Measurements from ENCODE around the gene CIDEC. TPM values are rescaled to one million over a fixed set of nuclear protein-coding genes. Genes with fewer than 3 reads are reported as not detected.

Gene CIDEC
- total and polyA plus RNA-seq, 2 of the 13 experiments (the other 11 are each of a cell fraction or from before 2014, with no cell fraction given) = 2.5 to 10.4 TPM

DNA sequence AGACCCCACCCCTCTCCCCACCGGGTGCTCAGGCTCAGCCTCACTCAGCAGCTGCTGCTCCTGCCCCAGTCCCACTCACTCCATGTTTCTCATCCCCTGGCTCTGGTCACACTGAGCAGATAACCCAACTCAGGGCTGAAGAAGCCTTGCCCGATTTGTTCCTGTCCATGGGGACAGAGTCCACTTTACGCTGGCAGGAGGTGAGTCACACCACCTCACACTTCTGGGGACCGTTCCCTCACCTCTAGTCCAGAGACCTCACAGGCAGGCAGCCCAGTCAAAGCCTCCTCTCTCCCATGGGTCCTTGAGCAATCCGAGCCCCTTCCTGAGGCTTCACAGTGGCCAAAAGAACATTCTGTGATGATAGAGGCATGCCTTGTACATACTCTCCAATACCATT is 1.4 kb downstream of the CIDEC start (continued):
- TF ChIP-seq GFI1 (CRISPR knock-in tag; IDR thresholded peaks at IDR 0.05; ENCODE audit: borderline replicate concordance) (no peak), ZNF207 (IDR thresholded peaks at IDR 0.05; ENCODE audit: borderline replicate concordance) (no peak), ZNF737 (CRISPR knock-in tag; IDR thresholded peaks at IDR 0.05; ENCODE audit: borderline replicate concordance) (no peak), TBX3 (IDR thresholded peaks at IDR 0.05; ENCODE audit: borderline replicate concordance) (peak; percentile 85), MIER3 (CRISPR knock-in tag; IDR thresholded peaks at IDR 0.05; ENCODE audit: borderline replicate concordance) (peak; percentile 66; the same call in 1 of the 2 replicates), PHF20 (CRISPR knock-in tag; IDR thresholded peaks at IDR 0.05) (no peak), ZFAT (CRISPR knock-in tag; conservative IDR thresholded peaks at IDR 0.05) (no peak), ZNF441 (CRISPR knock-in tag; IDR thresholded peaks at IDR 0.05; ENCODE audit: borderline replicate concordance) (no peak), ZNF121 (CRISPR knock-in tag; IDR thresholded peaks at IDR 0.05) (no peak), ZNF101 (CRISPR knock-in tag; IDR thresholded peaks at IDR 0.05; ENCODE audit: borderline replicate concordance, low read depth) (no peak), TBX2 (CRISPR knock-in tag; IDR thresholded peaks at IDR 0.05; ENCODE audit: borderline replicate concordance) (peak; percentile 89), ZNF891 (CRISPR knock-in tag; IDR thresholded peaks at IDR 0.05) (peak; percentile 73; the same call in 1 of the 2 replicates), GTF3A (CRISPR knock-in tag; conservative IDR thresholded peaks at IDR 0.05) (no peak), PLRG1 (conservative IDR thresholded peaks at IDR 0.05) (no peak), NFYB (CRISPR knock-in tag; IDR thresholded peaks at IDR 0.05) (no peak), ARHGAP35 (CRISPR knock-in tag; IDR thresholded peaks at IDR 0.05; ENCODE audit: borderline replicate concordance) (no peak), TBP (CRISPR knock-in tag; IDR thresholded peaks at IDR 0.05) (no peak), MBD4 (IDR thresholded peaks at IDR 0.05; ENCODE audit: borderline replicate concordance, low read length) (no peak), ZNF660 (CRISPR knock-in tag; IDR thresholded peaks at IDR 0.05; ENCODE audit: borderline replicate concordance, low read depth) (no peak), ZNF781 (CRISPR knock-in tag; IDR thresholded peaks at IDR 0.05; ENCODE audit: borderline replicate concordance, not compliant biosample characterization) (no peak), ZSCAN21 (CRISPR knock-in tag; IDR thresholded peaks at IDR 0.05; ENCODE audit: borderline replicate concordance) (no peak)
- TF ChIP-seq, protein P1, sequence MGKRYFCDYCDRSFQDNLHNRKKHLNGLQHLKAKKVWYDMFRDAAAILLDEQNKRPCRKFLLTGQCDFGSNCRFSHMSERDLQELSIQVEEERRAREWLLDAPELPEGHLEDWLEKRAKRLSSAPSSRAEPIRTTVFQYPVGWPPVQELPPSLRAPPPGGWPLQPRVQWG (CRISPR knock-in tag; IDR thresholded peaks at IDR 0.05; ENCODE audit: borderline replicate concordance, low read depth) = no peak
- TF ChIP-seq, protein P2, sequence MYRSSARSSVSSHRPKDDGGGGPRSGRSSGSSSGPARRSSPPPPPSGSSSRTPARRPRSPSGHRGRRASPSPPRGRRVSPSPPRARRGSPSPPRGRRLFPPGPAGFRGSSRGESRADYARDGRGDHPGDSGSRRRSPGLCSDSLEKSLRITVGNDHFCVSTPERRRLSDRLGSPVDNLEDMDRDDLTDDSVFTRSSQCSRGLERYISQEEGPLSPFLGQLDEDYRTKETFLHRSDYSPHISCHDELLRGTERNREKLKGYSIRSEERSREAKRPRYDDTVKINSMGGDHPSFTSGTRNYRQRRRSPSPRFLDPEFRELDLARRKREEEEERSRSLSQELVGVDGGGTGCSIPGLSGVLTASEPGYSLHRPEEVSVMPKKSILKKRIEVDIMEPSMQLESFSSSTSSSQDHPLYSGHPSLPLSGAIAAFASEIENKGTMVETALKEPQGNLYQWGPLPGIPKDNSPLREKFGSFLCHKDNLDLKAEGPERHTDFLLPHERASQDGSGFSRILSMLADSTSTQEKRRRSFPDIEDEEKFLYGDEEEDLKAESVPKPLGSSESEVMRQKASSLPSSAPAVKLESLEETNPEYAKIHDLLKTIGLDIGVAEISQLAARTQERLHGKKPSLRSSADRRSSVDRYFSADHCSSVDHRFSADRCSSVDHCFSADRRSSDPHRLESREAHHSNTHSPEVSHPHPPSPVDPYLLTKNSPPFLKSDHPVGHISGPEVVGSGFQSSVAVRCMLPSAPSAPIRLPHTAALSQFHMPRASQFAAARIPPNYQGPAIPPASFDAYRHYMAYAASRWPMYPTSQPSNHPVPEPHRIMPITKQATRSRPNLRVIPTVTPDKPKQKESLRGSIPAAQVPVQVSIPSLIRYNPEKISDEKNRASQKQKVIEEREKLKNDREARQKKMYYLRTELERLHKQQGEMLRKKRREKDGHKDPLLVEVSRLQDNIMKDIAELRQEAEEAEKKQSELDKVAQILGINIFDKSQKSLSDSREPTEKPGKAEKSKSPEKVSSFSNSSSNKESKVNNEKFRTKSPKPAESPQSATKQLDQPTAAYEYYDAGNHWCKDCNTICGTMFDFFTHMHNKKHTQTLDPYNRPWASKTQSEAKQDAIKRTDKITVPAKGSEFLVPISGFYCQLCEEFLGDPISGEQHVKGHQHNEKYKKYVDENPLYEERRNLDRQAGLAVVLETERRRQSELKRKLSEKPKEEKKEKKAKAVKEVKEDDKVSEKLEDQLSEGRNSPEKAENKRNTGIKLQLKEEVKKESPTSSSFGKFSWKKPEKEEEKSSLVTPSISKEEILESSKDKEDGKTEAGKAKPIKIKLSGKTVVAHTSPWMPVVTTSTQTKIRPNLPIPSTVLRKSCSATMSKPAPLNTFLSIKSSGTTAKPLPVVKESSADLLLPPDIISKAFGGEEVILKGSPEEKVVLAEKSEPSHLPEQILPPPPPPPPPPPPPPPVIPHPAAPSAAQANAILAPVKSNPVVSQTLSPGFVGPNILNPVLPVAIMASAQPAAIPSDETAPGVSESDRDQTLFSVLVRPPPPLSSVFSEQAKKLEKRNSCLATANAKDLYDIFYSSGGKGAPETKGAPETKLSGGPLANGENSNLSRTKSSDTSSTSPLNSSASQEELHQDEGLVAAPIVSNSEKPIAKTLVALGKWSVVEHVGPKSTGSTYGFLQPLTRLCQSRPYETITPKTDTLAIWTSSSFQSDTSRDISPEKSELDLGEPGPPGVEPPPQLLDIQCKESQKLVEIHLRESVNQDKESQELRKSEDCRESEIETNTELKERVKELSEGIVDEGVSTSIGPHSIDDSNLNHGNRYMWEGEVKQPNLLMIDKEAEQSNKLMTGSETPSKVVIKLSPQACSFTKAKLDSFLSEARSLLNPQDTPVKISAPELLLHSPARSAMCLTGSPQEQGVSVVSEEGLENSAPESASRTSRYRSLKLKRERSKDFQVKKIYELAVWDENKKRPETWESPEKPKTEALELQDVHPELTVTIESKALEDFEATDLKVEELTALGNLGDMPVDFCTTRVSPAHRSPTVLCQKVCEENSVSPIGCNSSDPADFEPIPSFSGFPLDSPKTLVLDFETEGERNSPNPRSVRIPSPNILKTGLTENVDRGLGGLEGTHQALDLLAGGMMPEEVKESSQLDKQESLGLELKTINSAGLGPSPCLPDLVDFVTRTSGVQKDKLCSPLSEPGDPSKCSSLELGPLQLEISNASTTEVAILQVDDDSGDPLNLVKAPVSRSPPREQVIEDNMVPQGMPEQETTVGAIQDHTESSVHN (CRISPR knock-in tag; IDR thresholded peaks at IDR 0.05) = no peak

Measured in HepG2 (cell line).